AG09309 (cell line): ENCODE results near the gene UNG.

Experiments
- DNase-seq: peaks from one replicate; pipeline ENCODE4 v3.0.0-alpha.2; 2010; ENCODE audit warnings: low read depth
- H3K4me3 ChIP-seq: 2 replicates; pipeline ENCODE4 v1.5.1; 2011; ENCODE audit warnings: mild to moderate bottlenecking, low read depth, low read length, moderate library complexity; ENCODE audit not compliant: control insufficient read depth
- CTCF ChIP-seq: IDR thresholded peaks from 2 replicates; pipeline ENCODE4 v1.5.1; 2011; ENCODE audit warnings: mild to moderate bottlenecking, low read depth, low read length, inconsistent platforms; ENCODE audit not compliant: insufficient read depth, control insufficient read depth; ENCODE audit errors: missing control alignments

UNG gene

GRCh38 chr12:109153821-109154441 lies 56.5 kb downstream of the UNG start:
- peak overlapping the region; percentile 63 for H3K4me3 ChIP-seq
- TF ChIP-seq CTCF: no peak
- no peak for DNase-seq

DNA sequence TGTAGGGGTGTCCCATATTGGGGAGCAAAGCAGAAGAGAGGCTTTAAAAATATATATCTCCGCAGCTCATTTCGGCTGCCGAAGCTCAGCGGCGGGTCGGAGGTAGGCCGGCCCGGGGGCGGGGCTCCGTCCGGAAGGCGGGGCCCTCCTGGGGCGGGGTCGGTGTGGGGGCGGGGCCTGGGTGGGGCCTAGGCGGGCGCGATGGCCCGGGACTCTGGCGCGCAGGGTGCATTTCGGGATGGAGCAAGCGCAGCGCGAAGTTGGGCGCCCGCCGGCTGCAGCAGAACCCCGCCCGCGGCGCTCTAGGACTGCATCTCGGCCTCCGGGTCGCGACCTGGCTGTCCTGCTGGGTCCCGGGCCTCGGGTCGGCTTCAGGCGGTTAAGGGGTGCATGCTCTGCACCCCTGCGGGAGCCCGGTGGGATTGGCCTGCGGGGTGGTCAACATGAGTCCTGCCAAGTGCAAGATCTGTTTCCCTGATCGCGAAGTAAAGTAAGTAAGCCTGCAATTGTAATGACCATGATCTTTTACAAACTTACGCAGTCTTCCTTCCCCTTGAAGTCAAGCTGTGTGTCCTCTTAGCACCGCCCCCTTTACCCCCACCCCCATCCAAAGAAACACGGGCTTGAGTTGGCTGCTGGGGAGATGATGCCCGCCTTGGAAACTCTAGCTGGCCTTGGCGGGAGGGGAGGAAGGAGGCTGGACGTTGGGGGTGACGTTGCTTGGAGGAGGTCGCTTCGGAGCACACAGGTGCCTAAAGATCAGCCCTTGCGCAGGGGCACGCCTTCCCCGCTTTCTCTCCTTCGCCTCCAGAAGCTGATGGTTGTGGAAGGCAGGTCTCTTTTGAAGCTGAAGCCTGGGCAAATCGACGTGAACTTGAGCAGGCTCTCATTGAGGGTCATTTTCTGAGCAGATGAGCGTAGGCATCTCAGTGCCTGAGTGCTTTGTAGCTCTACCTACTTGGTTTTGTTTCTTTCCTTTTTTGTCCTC lies 57.3 kb downstream of the UNG start:
- no peak for DNase-seq
- peak overlapping the region; percentile 63 for H3K4me3 ChIP-seq
- TF ChIP-seq CTCF: no peak

GRCh38 chr12:109156036-109156435 lies 58.6 kb downstream of the UNG start:
- no peak for DNase-seq
- no peak for TF ChIP-seq CTCF
- no peak overlapping the region for H3K4me3 ChIP-seq

GRCh38 chr12:109156586-109156985 lies 59.2 kb downstream of the UNG start:
- no peak for TF ChIP-seq CTCF
- no peak overlapping the region for H3K4me3 ChIP-seq
- no peak for DNase-seq

DNA sequence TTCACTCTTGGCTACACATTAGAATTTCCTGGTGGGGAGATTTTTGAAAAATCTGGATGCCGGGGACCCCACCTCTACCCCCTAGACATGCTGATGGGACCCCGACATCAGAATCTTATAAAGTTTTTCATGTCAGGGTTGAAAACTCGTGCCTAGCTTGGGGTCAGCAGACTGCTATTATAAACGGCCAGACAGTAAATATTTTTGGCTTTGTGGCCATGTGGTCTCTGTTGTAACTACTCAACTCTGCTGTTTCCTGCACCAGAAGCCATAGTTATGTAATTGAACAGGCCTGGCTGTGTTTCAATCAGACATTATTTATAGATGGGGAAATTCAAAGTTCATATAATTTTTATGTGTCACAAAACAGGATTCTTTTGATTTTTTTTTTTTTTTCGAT lies 60.6 kb downstream of the UNG start:
- DNase-seq: no peak
- no peak for TF ChIP-seq CTCF
- no peak overlapping the region for H3K4me3 ChIP-seq

GRCh38 chr12:109160433-109160832 lies 63.0 kb downstream of the UNG start:
- no peak overlapping the region for H3K4me3 ChIP-seq

More at GRCh38 chr12:109160433-109160832, 63.0 kb downstream of the UNG start:
- no peak for TF ChIP-seq CTCF
- no peak for DNase-seq
